Brain microvascular endothelial cell (primary cell): ENCODE results near the gene VAPB.
A peak's percentile ranks its signal among the peaks of the same experiment; 100 is the strongest.

Experiments
- DNase-seq: peaks from one replicate; pipeline ENCODE4 v3.0.0-alpha.2; 2020
- H3K27ac ChIP-seq: fragments of 250-450 bp; sonication (Bioruptor Pico); 2 replicates; pipeline ENCODE4 v1.5.1; 2020; ENCODE audit warnings: mild to moderate bottlenecking, moderate library complexity
- H3K27me3 ChIP-seq: fragments of 250-450 bp; sonication (Bioruptor Pico); replicated peaks from 2 replicates; pipeline ENCODE4 v1.5.1; 2020; ENCODE audit warnings: mild to moderate bottlenecking
- H3K36me3 ChIP-seq: fragments of 250-450 bp; sonication (Bioruptor Pico); replicated peaks from 2 replicates; pipeline ENCODE4 v1.5.1; 2020; ENCODE audit warnings: mild to moderate bottlenecking
- H3K4me3 ChIP-seq: 2 replicates; pipeline ENCODE4 v1.5.1; 2011; ENCODE audit warnings: low read depth, mild to moderate bottlenecking, control low read depth, low read length, moderate library complexity
- in situ Hi-C: cut with HindIII; loops from 2 replicates; pipeline ENCODE4 v1.10.0; 2017; ENCODE audit warnings: low sequenced_read_pairs, low pct_ligation_motif_present
- TF ChIP-seq, protein P1 (sequence below): IDR thresholded peaks from 2 replicates; pipeline ENCODE4 v1.5.1; 2011; ENCODE audit warnings: low read depth, mild to moderate bottlenecking, moderate library complexity, low read length, control low read depth, inconsistent platforms; ENCODE audit errors: missing control alignments

The VAPB gene

DNA sequence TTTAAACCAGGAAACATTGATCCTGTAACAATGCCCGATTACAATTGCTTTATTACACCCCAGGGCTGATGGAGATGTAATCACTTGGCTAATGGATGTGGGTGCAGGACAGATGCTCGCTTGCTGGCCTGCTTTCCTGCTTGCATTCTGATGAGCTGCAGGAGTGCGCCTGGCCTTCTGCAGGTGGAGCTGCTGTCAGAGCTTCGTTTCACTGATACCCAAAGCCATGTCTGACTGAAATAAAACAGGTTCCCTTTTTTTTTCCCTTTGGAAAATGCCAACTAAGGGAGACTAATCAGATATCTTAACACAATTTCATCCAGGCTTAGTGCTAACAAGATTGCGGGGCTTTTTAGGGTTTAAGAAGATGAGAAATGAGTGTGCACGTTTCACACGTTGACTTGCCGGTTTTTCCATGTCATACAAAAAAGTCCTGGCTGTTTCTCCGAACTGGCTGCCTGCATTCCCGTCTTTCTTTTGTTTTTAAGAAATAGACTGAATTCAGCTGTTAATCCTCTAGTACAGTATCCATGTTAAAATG is 60.7 kb downstream of the VAPB start:
- TF ChIP-seq, protein P1, sequence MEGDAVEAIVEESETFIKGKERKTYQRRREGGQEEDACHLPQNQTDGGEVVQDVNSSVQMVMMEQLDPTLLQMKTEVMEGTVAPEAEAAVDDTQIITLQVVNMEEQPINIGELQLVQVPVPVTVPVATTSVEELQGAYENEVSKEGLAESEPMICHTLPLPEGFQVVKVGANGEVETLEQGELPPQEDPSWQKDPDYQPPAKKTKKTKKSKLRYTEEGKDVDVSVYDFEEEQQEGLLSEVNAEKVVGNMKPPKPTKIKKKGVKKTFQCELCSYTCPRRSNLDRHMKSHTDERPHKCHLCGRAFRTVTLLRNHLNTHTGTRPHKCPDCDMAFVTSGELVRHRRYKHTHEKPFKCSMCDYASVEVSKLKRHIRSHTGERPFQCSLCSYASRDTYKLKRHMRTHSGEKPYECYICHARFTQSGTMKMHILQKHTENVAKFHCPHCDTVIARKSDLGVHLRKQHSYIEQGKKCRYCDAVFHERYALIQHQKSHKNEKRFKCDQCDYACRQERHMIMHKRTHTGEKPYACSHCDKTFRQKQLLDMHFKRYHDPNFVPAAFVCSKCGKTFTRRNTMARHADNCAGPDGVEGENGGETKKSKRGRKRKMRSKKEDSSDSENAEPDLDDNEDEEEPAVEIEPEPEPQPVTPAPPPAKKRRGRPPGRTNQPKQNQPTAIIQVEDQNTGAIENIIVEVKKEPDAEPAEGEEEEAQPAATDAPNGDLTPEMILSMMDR = no peak
- Histone ChIP-seq H3K27me3 (no peaks in the 10 kb centered on the region), H3K27ac (no peak overlapping the region), H3K4me3 (no peak overlapping the region), H3K36me3 (peaks cover 7% of the 10 kb centered on the region)
- in situ Hi-C loops = loop anchor here (10.0 kb wide), 1 partner anchor 215 kb away; no protein-coding TSS in a partner anchor
- DNase-seq = no peak

DNA sequence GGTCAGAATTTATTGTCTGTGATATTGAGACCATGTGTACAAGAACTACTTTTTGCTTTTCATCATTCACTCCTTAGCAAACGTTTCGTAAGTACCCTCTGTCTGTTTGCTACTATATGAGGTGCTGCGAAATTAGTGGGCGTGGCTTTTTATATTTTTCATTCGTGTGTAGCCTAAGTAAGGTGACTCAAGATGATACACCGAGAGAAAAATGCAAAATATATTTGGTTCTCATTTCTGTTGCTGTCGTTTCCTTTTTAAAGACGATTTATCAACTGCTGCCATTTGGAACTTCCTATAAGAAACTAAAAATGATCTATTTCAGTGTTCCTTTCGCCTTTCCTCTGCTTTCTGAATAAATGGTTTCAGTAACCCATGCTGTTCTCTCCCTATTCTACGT is 61.2 kb downstream of the VAPB start:
- TF ChIP-seq, protein P1 = no peak
- no peak overlapping the region for H3K4me3 ChIP-seq
- no peak overlapping the region for H3K27ac ChIP-seq
- DNase-seq = no peak
- in situ Hi-C loops = no loop called here
- peaks cover 2% of the 10 kb centered on the region for H3K36me3 ChIP-seq
- no peaks in the 10 kb centered on the region for H3K27me3 ChIP-seq

DNA sequence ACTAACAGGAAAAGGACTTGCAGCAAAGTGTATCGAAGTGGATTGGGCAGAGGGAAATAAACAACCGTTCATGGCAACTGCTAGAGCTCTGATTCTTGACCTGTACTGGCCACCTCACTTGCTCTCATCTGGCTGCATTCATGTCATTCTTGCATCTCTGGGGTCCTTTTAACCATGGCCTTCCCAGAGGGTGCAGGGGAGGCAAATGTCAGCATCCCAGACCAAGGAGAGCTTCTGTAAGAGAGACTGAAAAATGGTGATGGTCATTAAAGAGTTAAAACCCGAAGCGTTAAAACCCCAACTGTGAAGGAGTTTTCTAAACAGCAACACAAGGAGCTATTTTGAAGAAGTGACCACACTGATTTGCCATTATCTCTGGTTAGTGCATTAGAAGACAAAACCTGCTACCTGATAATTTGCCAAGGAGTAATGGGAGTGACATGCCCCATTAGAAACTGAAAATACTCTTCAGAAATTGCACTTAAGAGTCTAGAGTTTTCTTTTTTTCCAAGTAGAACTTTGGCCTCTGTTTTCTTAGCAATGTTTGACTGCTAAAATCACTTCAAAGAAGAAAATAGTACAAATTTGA is 63.7 kb downstream of the VAPB start:
- TF ChIP-seq, protein P1 = no peak
- Histone ChIP-seq H3K36me3 (no peaks in the 10 kb centered on the region), H3K27ac (no peak overlapping the region), H3K27me3 (no peaks in the 10 kb centered on the region), H3K4me3 (no peak overlapping the region)
- in situ Hi-C loops = no loop called here
- DNase-seq = no peak

DNA sequence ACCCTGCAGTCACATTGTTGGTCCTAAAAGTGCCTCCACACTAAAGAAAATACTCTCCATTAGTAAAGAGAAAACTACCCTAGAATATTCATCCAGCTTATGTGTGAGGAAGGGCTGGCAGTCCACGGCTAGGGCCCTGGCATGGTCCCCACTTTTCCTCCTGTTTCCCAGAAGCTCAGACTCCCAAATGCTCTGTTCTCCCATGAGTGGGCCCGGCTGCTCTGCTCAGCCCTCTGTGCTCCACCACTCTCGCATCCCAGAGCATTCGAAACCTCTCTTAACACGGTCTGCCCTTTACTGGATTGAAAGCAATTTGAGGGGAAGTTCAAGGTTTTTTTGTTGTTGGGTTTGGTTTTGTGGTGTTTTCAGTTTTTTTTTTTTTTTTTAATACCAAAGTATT is 64.4 kb downstream of the VAPB start:
- no peak overlapping the region for H3K4me3 ChIP-seq
- TF ChIP-seq, protein P1 = no peak
- H3K36me3 ChIP-seq = no peaks in the 10 kb centered on the region
- in situ Hi-C loops = no loop called here
- H3K27ac ChIP-seq = no peak overlapping the region
- DNase-seq = no peak
- H3K27me3 ChIP-seq = no peaks in the 10 kb centered on the region

DNA sequence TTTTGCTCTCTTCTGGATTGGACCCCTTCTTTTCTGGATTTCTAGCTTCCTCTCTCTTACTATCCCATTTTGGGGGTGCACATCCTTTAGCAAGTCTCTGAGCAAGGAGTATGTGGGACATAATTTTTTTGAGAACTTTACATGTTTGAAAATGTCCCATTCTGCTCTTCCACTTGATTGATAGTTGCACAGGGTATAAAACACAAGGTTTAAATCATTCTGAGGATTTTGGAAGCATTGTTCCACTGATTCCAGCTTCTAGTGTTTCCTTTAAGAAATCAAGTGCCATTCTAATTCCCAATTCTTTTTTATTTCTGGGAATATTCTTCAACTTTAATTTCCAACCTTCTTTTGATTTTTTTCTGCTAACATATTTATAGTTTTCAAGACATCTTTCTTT is 65.4 kb downstream of the VAPB start:
- Histone ChIP-seq H3K27ac (no peak overlapping the region), H3K27me3 (no peaks in the 10 kb centered on the region), H3K4me3 (no peak overlapping the region), H3K36me3 (no peaks in the 10 kb centered on the region)
- no peak for DNase-seq
- TF ChIP-seq, protein P1 = no peak
- in situ Hi-C loops = no loop called here

DNA sequence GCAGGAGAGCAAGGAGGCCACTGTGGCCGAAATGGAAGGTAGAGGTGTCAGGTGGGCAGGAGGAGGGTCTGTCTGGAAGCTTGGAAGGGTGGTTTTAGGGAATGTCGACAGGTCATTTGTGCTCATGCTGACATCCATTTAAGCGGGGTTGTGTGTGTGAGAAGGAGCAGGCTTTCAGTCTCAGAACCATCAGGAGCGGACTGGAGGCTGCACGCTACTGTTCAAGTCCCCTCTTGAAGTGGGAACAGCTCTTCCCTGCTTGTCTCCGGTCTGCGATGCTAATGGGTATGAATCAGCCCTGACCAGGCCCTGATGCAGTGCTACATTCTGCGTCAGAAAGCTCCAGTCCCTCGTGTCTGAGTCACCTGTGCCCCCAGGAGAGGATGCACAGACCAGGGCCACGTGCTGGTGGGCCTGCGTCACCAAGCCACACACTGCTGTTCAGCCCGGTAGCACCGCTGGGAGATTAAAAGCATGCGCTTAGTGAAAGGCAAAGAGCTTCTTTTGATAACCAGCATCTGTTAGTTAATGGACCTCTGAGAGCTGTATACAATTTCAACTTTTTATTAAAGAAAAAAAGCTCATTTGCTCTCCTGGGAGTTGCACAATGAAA is 68.2 kb downstream of the VAPB start:
- H3K27me3 ChIP-seq = no peaks in the 10 kb centered on the region
- TF ChIP-seq, protein P1 = no peak
- H3K36me3 ChIP-seq = no peaks in the 10 kb centered on the region
- peak overlapping the region; percentile 32 for H3K27ac ChIP-seq
- DNase-seq = peak; percentile 93
- no peak overlapping the region for H3K4me3 ChIP-seq
- in situ Hi-C loops = no loop called here
